T-helper 1 cell (primary cell): ENCODE measurements around the gene CEP170B.
A peak's percentile ranks its signal among the peaks of the same experiment; 100 is the strongest.
"Not testable (repeated sequence)": the region's sequence is repeated elsewhere in the genome, so short reads cannot be mapped to it uniquely, and the experiment has no call there.

ENCODE experiments used
- DNase-seq, 5 donors: peaks; one replicate each; pipeline ENCODE4 v3.0.0-alpha.2; 2012 to 2020

CEP170B gene

DNA sequence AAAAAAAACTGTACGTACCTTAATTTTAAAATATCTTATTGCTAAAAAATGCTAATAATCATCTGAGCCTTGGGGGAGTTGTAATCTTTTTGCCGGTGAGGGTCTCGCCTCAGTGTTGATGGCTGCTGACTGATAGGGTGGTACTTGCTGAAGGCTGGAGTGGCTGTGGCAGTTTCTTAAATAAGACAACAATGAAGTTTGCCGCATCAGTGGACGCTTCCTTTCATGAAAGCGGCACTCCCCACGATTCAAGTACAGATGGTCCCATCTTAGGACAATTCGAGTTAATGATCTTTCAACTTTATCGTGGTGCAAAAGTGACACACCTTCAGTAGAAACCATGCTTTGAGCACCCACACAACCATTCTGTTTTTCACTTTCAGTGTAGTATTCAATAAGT lies 52.0 kb downstream of the CEP170B start:
- DNase-seq, result no peak

DNA sequence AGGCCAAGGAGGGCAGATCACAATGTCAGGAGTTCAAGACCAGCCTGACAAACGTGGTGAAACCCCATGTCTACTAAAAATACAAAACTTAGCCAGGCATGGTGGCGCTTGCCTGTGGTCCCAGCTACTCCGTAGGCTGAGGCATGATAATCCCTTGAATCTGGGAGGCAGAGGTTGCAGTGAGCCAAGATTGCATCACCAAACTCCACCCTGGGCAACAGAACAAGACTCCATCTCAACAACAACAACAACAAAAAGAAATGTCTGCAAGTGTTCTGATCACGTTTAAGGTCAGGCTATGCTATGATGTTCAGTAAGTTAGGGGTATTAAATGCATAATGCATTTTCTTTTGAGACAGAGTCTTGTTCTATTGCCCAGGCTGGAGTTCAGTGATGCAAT lies 52.9 kb downstream of the CEP170B start:
- no peak for DNase-seq

DNA sequence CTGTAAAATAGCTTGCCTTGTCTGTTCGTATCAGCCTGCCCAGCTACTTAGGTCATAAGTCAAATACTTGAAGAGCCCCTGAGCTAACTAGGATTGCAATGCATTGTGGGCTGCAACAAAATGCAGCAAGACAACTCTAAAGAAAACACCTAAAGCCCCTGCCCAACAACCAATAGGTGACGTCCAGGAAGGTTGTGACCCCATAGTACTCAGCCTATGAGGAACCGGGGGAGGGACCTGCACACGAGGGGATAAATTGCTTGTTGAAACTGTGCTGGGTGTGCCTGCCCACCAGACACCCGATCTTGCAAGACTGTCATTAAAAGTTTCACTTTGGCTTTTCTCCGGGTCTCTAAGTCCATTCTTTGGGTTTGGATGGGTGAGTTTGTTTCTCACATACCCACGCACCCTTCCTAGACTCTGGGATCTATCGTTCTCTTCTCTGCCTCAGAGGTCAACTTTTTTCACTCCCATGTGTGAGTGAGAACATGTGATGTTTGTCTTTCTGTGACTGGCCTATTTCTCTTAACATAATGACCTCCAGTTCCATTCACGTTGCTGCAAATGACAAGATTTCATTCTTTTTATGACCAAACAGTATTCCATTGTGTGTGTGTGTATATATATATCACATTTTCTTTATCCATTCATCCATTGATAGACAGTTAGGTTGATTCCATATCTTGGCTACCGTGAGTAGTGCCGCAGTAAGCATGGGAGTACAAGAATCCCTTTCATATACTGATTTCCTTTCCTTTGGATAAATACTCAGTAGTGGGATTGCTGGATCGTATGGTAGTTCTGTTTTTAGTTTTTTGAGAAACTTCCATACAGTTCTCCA lies 54.3 kb downstream of the CEP170B start:
- not testable (repeated sequence) for DNase-seq

DNA sequence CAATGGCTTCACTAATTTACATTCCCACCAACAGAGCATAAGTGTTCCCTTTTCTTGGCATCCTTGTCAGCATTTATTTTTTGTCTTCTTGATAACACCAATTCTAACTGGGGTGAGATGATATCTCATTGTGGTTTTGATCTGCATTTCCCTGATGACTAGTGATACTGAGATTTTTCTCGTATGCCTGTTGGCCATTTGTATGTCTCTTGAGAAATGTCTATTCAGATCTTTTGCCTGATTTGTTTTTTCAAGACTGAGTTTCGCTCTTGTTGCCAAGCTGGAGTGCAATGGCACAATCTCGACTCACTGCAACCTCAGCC lies 54.9 kb downstream of the CEP170B start:
- no peak for DNase-seq

DNA sequence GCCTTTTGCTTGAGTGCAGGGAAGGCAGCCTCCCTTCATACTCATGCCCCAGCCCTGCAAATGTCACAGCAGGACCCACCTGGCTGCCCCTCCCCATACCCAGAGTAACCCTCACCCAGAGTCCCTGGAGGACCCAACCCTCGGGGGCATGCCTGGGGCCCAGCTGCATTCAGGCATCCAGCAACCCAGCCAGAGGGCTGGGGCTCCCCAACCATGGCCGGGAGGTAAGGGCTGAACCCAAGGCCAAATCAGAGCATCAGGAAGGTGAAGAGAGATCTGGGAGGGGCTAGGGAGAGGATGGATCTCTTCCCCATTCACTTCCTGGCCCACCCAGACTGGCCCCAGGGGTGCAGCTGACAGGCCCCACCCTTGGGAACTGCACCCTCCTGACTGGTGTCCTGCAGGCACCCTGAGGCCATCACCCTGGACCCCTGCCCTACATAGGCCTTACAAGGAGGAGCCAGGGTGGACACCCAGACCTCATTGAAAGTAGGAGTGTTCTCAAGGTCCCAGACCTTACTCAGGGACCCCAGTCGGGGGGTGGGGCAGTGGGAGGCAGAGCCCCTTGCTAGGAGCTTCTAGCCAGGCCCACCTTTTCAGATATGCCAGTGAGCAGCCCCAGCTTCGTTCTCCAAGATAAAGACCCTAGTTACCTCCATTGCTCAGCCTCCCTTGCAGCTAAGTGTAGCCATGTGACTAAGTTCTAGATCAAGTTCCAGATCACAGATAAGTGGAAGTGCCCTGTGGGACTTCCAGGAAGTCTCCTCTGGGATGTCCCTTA lies 58.8 kb downstream of the CEP170B start:
- no peak for DNase-seq

DNA sequence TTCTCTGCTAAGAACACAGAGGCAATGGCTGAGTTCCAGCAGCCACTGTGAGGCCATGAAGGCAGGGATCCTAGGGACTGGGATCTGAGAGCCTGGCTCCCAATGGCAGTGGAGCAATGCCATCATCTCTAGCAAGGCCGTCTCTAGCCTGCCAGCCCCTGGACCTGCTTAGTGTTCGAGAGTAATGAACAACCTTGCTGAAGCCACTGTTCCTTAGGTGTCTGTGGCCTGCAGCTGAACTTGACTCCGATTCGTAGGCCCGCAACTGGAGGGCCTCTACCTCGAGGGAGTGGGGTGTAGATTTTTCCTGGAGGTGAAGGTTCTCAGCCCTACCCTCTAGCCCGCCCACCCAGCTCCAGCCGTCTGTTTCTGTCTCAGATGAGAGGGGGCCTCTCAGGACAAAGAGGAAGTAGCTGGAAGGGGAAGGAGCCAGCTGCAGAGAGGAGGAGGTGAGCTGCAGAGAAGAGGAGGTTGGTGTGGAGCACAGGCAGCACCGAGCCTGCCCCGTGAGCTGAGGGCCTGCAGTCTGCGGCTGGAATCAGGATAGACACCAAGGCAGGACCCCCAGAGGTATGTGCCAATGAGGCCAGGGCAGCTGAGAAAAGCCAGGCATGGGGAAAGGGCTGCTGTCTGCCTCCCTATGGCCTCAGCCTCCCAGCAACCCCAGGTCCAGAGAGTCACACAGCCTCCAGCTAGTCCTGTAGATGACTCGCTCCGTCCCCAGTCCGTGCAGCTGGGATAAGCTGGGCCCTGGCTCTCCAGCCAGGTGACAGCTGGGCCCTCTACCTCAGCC lies 59.5 kb downstream of the CEP170B start, which contains the start of gene PLD4:
PLD4 (plus strand) TSS at position 459 of the 793 bp plus-strand sequence. CDS start 2,262 bp downstream, outside the sequence.
- no peak for DNase-seq

DNA sequence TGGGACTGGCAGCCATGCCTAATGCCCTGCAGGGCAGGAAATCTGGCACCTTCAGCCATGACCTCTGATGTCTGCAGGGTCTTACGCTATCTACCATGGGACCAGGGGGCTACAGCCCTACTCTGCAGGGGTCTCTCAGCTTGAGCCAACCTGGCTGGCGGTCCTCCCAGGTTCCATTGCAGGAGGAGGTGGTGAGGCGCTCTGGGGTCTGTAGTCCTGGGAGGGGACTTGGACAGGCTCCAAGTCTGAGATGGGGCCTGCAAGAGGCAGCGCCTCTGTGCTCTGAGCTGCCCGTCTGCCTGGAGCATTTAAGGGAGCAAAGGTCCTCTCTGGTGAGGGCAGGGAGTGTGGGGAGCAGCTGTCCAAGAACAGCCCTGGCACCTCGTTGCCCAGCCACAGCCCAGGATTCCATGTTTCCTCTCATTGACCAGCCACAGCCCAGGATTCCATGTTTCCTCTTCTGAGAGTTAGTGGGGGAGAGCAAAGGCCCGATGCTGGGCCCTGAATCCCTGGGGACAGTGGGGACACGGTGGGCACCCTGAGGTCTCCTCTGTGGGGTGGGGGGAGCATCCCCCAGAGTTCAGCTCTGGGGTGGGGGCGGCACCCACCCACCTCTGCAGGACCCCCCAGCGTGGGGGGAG lies 60.3 kb downstream of the CEP170B start:
- no peak for DNase-seq

DNA sequence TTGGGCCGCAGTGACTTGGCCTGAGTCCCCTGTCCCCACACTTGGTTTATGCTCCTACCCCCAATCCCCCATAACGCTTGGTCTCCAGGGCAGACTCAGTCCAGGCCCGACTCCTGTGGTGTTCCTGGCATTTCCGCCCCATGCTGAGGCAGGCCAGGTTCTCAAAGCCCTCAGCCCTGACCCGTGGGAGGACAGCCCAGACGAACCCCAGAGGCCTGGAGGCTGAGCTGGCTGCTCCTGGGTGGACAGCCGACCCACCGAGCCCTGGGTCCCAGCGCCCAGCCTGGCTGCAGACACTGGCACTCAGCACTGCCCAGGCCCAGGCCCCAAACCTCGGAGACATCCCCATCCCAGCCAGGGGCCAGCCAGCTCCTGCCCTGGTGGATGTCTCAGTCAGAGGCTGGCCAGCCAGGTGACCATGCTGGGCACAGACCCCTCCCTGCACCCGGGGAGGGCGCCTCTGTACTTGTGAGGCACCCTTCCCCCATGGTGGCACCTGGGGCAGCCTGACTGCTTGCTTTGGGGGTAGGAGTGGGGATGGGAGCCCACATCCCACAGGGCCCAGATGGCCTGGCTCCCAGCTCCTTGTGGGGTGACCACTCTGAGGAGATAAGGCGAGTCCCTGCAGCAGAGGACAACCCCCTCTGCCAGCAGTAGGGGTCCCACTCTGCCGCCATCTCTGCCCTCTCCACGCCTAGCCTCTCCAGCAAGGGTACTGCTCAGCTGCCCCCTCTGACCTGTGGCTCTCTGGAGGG lies 61.0 kb downstream of the CEP170B start:
- DNase-seq, result no peak

DNA sequence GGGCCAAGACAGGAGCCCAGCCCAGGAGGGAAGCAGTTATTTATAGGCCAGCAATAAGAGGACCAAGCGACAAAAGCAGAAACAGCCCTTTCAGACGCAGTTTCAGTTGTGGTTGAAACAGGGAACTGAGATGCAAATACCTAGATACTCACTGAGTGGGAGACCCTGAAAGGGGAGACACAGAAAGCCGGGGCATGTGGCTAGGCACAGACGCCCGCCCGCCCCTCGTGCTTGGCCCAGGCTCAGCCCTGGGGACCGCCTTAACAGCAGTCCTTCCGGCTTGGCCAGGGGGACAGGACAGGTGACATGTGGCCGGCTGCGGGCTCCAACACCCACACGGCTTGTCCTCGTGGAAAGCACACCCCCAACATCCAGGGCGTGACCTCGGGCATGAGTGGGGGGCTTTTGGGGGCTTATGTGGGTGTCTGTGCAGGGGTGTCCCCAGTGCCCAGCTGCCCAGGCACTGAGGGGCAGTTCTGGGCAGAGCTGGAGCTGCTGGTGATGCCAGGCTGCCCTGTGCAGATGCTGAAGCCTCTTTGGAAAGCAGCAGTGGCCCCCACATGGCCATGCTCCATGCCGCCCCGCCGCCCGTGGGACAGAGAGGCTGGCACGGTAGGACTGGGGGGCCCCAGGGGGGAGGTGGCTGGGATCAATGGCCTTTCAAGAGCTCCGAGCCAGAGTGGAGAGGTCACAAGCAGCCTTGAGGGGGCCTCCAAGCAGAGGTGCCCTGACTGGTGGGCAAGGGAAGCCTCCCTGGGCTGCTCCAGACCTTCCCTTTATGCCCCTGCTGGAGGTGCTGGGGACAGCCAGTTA lies 61.8 kb downstream of the CEP170B start:
- no peak for DNase-seq

DNA sequence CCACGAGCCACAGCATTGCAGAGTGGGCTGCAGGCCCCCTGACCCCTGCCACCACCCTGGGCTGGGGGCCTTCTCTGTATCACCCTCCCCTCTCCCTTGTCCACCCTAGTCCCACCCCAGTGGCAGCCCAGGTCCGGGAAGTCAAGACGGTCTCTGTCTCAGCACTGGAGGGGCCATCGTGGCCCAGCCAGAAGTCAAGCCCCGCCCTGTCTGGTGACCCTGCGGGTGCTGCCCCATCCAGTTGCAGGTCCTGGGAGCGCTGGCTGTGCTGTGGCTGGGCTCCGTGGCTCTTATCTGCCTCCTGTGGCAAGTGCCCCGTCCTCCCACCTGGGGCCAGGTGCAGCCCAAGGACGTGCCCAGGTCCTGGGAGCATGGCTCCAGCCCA lies 62.4 kb downstream of the CEP170B start:
- no peak for DNase-seq

DNA sequence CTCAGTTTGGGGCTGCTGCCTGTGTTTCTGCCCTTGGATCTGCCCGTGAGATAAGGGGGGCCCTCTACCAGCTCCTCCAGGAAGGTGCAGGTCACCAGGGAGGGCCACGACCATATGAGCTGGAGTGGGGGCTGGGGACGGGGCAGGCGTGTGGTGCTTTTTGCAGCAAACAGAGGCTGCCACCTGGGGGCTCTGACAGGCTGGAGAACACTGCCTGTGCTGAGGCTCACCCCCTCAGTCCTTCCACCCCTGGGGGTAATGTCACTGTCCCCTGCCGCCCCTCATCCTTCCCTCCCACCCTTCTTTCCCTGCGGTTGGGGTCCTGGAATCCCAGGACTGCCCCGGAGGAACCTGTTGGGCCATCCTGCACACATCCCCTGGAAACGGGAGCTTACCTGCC lies 62.8 kb downstream of the CEP170B start:
- no peak for DNase-seq

DNA sequence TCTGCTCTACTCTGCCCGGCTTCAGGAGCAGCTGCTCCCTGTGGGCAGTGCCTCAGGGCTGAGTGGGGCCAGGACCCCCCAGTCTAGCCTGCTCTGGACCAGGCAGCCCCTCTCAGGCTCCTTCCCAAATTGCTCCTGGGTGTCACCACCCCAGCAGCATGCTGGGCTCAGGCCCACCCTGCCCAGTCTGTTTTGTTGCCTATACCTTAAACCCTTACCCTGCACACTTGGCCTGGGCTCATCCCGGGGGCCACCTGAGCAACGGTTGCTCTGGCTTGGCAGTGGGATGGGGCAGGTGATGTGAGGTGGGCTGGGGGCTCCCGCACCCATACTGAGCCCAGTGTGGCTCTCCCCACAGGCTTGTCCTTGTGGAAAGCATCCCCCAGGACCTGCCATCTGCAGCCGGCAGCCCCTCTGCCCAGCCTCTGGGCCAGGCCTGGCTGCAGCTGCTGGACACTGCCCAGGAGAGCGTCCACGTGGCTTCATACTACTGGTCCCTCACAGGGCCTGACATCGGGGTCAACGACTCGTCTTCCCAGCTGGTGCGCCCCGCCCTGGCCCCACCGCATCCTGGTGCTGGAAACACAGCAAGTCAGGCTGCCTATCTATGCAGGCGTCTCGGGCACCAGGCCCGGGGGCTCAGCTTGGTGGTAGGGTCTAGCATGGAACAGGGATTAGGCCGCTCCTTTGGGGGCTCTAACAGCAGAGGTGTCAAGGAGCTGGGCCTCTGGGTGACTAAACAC lies 63.5 kb downstream of the CEP170B start:
- no peak for DNase-seq

DNA sequence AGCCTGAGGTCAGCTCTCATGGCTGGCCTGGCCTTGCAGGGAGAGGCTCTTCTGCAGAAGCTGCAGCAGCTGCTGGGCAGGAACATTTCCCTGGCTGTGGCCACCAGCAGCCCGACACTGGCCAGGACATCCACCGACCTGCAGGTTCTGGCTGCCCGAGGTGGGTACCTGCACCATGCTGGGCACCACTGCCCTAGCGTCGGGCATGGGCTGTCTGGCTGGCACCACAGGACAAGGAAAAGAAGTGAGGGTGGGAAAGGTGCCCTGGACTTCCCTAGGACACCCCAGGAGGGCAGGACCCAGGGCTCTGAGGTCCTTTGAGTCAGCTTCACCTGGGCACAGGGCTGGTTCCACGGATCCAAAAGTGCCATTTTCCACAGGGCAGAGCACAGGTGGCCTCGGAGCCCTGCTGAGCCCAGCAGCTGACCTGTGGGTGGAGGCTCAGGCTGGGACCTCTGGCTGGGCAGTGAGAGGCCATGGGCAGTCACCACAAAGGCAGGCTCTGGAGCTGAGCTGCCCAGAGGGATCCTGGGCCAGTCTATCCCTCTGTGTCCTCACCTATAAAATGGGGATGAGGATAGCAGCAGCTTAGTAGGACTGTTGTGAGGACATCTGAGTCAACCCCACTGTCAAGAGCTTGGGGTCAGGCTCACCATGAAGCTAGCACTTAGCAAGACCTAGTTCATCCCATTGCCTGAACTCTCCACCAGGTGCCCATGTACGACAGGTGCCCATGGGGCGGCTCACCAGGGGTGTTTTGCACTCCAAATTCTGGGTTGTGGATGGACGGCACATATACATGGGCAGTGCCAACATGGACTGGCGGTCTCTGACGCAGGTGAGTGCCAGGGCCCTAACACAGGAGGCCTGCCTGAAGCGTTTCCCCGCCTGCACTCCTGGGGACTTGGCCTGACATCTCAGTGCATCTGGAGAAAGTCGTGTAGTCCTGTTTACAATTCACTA lies 64.5 kb downstream of the CEP170B start:
- no peak for DNase-seq

DNA sequence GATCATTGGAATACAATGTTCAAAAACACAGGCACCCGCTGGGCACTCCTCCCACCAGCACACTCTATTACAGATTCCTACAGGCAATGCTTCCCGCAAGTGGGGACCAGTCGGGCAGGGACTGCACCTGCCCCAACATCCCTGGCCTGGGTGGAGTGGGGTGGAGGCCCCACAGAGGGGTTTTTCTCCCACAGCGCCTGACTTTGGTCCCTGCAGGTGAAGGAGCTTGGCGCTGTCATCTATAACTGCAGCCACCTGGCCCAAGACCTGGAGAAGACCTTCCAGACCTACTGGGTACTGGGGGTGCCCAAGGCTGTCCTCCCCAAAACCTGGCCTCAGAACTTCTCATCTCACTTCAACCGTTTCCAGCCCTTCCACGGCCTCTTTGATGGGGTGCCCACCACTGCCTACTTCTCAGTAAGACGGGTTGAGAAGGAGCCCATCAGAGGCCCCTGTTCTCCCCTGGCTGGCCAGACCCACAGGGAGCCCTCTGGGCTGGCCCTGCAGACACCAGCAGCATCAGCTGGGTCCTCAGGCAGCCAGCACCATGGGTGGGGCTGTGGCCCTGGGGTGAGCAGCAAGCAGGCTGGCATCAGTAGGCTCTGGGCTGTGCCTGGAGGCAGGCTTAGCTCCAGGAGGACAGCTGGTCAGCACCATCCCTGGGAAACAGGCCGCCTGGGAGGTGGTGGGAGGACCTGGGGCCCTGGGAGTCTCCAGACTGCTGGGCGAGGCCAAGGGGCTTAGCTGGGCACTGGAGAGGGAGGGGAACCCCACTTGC lies 65.6 kb downstream of the CEP170B start:
- peak in 1 of 5 donors; percentile 8 for DNase-seq

DNA sequence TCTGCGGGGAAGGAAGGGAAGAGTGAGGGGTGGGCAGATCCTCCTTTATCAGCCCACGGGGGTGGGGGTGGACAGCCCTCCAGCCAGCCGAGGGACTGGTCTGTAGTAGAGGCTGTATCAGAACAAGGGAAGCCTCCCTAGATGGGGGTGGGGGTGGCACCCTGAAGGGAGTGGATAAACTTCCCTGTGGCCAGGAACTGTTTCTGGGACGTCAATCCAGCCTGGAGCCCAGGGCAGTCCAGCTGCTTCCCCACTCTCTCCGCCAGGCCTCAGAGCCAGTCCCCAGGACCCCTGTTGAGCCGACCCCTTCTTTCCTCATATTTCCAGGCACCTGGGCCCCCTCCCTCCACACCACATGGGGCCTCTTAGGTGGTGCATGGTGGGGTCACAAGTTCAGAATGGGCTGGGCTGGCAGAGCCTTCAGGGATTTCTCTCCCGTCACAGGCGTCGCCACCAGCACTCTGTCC lies 66.3 kb downstream of the CEP170B start:
- no peak for DNase-seq

DNA sequence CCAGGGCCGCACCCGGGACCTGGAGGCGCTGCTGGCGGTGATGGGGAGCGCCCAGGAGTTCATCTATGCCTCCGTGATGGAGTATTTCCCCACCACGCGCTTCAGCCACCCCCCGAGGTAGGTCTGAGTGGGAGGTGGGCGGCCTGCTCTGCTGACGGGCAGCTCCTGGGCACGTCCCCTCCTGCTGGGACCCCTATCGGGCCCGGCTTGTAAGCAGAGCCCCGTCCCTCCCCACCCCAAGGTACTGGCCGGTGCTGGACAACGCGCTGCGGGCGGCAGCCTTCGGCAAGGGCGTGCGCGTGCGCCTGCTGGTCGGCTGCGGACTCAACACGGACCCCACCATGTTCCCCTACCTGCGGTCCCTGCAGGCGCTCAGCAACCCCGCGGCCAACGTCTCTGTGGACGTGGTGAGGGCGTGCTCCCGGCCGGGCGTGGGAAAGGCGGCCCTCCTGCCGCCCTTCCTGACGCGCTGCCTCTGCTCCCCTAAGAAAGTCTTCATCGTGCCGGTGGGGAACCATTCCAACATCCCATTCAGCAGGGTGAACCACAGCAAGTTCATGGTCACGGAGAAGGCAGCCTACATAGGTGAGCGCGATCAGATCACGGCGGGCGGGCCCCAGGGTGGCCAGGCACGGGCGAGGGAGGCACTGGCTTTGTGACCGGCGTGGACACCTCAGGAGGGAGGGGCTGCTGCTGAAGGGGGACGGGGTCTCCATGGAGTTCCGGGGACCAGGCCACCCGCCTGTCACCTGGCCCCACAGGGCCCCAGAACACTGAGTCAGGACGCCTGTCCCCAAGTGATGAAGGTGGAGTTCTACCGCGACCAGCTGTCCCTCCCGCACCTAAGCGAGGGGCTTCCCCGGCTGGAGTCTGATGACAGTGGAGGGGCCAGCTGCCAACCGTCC lies 67.0 kb downstream of the CEP170B start:
- peak in 1 of 5 donors; percentile 9 for DNase-seq
